HG03060 (cell line): ENCODE data around the gene INSM1.
A peak's percentile ranks its signal among the peaks of the same experiment; 100 is the strongest.
"Not testable (repeated sequence)": the region's sequence is repeated elsewhere in the genome, so short reads cannot be mapped to it uniquely, and the experiment has no call there.

Experiments used
- ATAC-seq: cut with Tn5 transposase; IDR thresholded peaks from one replicate; pipeline ENCODE4 v1.9.1; 2021; ENCODE audit warnings: low read depth, moderate number of reproducible peaks; ENCODE audit not compliant: unreplicated experiment

Gene INSM1

GRCh38 chr20:20367575-20368417, at the start of gene INSM1:
Gene INSM1 (plus strand): TSS chr20:20368104. CDS start chr20:20368268, 164 bp downstream.
- no peak for ATAC-seq

GRCh38 chr20:20318365-20319161, 49.3 kb upstream of the INSM1 start:
- no peak for ATAC-seq

- ATAC-seq = no peak
Observed at GRCh38 chr20:20321134-20321533, 46.8 kb upstream of the INSM1 start.

GRCh38 chr20:20321917-20322316, 46.0 kb upstream of the INSM1 start:
- ATAC-seq = no peak

DNA sequence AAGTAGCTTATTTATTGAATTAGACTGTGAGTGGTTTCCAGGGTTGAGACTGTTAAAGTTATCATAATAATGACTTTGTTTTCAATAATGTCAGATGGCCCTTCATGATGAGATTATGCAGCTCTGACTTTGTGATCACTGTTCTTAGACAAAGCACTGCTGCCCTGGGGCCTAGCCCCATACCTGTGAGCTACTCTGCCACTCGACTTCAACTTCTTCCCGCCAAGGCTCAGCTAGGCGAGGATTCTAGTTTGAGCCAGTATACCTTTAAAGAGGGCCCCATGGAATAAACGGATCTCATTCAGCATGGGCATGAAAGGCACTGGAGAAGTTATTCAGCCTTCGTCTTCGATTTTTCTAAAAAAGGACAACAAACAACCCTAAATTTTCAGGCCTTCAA, 45.0 kb upstream of the INSM1 start:
- ATAC-seq = no peak

- ATAC-seq = no peak
Observed at GRCh38 chr20:20327746-20328145, 40.2 kb upstream of the INSM1 start.

GRCh38 chr20:20329564-20329963, 38.3 kb upstream of the INSM1 start:
- no peak for ATAC-seq

- no peak for ATAC-seq
Observed at GRCh38 chr20:20331156-20331555, 36.7 kb upstream of the INSM1 start.

DNA sequence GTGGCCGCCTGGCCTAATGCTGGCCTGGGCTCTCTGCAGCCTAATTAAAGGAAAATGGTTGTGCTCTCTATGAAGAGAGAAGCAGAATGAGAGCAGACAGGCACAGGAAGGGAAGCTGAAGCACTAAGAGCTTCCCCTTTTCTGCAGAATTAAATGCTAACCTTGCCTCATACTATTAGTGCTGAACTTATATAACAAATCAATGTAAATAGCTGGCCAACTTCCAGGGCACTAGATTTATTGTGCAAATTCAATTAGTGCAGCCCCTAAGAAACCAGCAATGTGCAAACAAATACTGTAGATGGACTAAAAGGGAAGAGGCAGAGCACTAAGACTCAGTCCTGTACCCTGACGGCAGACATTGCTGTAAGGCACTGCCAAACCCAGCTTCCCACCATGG, 36.1 kb upstream of the INSM1 start:
- ATAC-seq = no peak

GRCh38 chr20:20333866-20334265, 34.0 kb upstream of the INSM1 start:
- ATAC-seq = no peak

DNA sequence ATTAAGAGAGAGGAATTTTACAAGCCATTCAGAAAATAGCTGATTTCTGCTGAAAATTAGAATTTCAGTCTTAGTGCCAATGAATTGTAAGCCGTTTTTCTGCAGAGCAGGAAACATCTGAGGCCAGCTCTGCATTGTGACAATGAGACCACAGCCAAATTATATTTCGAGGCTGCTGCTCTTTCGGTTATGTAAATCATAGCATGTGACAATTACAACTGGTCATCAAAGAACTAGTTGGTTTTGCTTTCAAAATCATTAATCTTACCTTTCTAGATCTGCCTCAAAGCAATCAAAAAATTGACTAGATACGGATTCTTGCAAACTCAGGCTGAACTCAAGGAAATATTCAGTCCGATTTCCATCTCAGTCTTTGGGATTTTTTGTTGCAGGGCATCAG, 33.4 kb upstream of the INSM1 start:
- peak; percentile 68 for ATAC-seq

GRCh38 chr20:20338133-20338730, 29.7 kb upstream of the INSM1 start:
- no peak for ATAC-seq

DNA sequence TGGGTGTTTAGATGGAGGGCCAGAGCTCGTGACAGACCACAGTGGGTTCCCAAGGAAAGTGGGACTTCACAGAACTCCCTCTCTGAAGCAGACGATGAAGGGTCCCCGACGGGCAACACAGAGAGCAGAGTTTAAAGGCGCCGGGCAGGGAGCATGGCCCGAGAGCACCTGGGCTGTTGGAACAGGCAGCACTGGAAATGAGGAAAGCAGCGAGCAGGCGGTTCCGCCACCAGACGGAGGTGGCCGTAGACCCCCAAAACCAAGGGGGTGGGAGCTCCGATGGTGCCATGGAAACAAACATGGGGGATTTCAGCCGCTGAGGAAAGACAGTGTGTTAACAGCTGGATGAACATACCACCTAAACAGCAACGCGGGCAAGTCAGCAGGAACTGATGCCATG, 27.5 kb upstream of the INSM1 start:
- no peak for ATAC-seq

DNA sequence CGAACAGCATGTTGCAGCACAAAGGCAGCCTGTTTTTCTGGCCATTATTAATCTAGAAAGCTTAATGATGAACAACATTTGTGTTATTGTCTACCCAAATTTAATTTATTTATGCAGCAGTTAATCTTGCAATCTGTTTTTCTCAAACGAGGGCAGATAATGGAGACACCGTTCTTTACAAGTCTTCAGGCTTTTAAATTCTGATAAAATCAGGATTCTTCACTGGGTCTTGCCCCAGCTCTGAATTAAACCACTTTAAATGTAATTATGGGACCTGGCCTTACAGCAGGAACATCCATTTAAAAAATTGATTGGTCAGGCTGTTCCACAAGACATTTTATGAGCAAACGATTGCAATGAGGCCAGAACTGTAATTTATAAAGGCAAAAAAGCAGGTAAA, 26.5 kb upstream of the INSM1 start:
- no peak for ATAC-seq

DNA sequence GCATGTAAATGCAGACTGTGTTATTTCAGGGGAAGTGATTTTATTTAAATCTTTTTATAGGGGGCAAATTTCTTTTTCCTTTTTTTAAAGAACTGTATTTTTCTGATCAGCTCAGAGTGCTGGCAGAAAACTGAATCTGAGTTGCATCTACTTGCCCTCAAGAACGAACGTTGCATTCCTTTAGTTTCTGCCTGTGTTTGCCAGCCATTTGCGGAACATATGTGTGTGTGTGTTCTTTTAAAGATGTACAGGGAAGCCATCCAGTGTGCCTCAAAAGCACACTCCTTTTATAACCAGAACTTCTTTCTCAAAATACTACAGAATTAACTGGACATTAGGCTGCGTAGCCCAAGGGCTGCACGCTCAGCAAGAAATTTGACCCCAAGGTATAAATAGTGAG, 25.8 kb upstream of the INSM1 start:
- ATAC-seq = no peak

DNA sequence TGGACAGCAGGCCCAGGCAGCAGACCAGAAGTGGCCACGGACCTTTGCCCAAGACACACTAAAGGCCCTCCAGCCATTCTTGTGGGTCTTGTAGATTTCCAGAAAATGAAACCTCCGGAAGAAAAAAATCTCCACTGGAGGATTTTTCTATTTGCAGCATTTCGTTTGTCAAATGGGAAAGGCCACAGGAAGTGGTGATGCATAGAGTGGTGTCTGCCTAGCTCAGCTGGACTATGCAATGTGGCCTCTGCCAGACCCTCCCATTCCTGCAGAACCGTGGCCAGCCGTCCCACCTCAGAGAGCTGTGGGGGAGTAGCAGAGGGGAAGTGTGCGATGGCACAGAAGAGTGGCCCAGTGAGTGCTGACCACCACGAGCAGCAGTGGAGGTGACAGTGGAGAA, 24.0 kb upstream of the INSM1 start:
- no peak for ATAC-seq

DNA sequence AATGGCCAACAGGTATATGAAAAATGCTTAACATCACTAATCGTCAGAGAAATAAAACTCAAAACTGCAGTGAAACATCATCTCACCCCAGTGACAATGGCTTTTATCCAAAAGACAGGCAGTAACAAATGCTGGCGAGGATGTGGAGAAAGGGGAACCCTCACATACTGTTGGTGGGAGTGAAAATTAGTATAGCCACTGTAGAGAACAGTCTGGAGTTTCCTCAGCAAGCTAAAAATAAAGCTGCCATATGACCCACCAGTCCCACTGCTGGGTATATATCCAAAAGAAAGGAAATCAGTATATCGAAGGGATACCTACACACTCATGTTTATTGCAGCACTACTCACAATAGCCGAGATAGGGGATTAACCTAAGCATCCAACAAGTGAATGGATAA, 23.4 kb upstream of the INSM1 start:
- ATAC-seq = no peak

- ATAC-seq = no peak
Observed at GRCh38 chr20:20353576-20353975, 14.3 kb upstream of the INSM1 start.

- not testable (repeated sequence) for ATAC-seq
Observed at GRCh38 chr20:20355503-20355902, 12.4 kb upstream of the INSM1 start.

GRCh38 chr20:20358801-20359200, 9.1 kb upstream of the INSM1 start:
- ATAC-seq = no peak

GRCh38 chr20:20359628-20360027, 8.3 kb upstream of the INSM1 start:
- ATAC-seq = no peak
